HG03460 (cell line): ENCODE measurements around the gene LRRC4B.

Experiments used
- ATAC-seq: cut with Tn5 transposase; IDR thresholded peaks from one replicate; pipeline ENCODE4 v1.9.1; 2021; ENCODE audit not compliant: unreplicated experiment

Gene LRRC4B

DNA sequence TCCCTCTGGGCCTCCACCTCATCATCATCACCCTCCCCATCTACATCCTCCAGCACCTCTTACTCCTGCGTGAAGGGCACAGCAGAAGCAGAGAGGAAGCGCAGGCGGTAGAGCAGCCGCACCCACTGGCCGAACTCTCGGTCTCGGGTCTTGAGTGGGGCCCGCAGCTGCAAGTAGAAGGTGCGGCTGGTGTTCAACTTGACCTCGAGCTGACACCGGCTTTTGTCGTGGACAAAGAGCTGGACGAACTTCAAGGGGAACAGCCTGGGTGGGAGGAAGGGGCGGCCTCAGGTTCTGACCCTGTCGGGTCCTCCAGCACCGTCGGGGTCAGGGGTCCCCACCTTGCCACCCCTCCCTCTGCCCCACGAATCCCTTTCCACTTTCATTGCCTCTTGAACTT lies 100.7 kb downstream of the LRRC4B start:
- ATAC-seq: no peak
